Measurements from ENCODE around the gene OGG1. TPM values are rescaled to one million over a fixed set of nuclear protein-coding genes. Genes with fewer than 3 reads are reported as not detected.

Gene OGG1
- total and polyA plus RNA-seq, 10 of the 15 experiments (the other 5 are each of a cell fraction or from before 2014, with no cell fraction given): 4.8 to 38.8 (median 27.2) TPM

- Histone ChIP-seq H3K36me3 (ENCODE audit: control insufficient read depth in 2 of 2, insufficient read depth in 2 of 2, low read length in 1 of 2) (peaks cover 13 to 27% of the 10 kb centered on the region in 2 experiments), H3K4me2 (ENCODE audit: control insufficient read depth, insufficient read depth) (peak overlapping the region; percentile 36), H3K4me3 (peak overlapping the region; percentile 89; the same call in 1 of the 2 replicates), H3K27ac (ENCODE audit: control insufficient read depth, insufficient read depth) (peak overlapping the region; percentile 45), H4K20me1 (ENCODE audit: control insufficient read depth, insufficient read depth) (peaks cover 6% of the 10 kb centered on the region), H3K9ac (ENCODE audit: control insufficient read depth, insufficient read depth, low read length) (peak overlapping the region; percentile 97; the same call in 1 of the 2 replicates), H2AFZ (ENCODE audit: control insufficient read depth, low read depth, low read length) (no peak overlapping the region), H3K27me3 (replicated peaks in 1 of 2; ENCODE audit: control insufficient read depth in 2 of 2, insufficient read depth in 2 of 2, low read length in 1 of 2) (no peaks in the 10 kb centered on the region), H3K4me1 (ENCODE audit: control insufficient read depth, insufficient read depth, low read length) (peaks cover 14% of the 10 kb centered on the region), H3K9me3 (replicated peaks; ENCODE audit: control insufficient read depth, insufficient read depth, low read length) (no peaks in the 10 kb centered on the region), H3K79me2 (ENCODE audit: control insufficient read depth, insufficient read depth, low read length) (peaks cover 68% of the 10 kb centered on the region)
- ChIA-PET SMC1A (ENCODE audit: uncharacterized antibody, unreplicated experiment) (interaction anchor here (0.7 to 2.1 kb wide), 12 partner anchors 9 to 291 kb away, joined by 3 to 7 read pairs (median 3); no protein-coding TSS in a partner anchor), CTCF (interaction anchor here (0.6 to 1.4 kb wide), 6 partner anchors 9 to 292 kb away, joined by 3 to 6 read pairs (median 4); no protein-coding TSS in a partner anchor), RAD21 (ENCODE audit: unreplicated experiment) (interaction anchor here (0.7 to 1.8 kb wide), 5 partner anchors 13 to 137 kb away, joined by 3 to 5 read pairs (median 5); partner anchors contain the start of gene OGG1), POLR2A (interaction anchor here (0.5 to 2.8 kb wide), 4 partner anchors 13 to 134 kb away, joined by 3 to 19 read pairs (median 4); partner anchors contain the start of gene BRPF1)
- no peak for FAIRE-seq
- intact Hi-C loops (cut with micrococcal nuclease; ENCODE audit: unreplicated experiment): no loop called here
- DNase-seq (ENCODE audit: low read depth, low spot score): peak; percentile 42
- ATAC-seq: peak; percentile 31
- WGBS (ENCODE audit: insufficient coverage, insufficient replicate concordance, low lambda C conversion rate, missing lambda C conversion rate): 17% methylated on average over 5 of the region's 5 CpGs
- BruUV-seq (replicated peaks): no TSS peak
- in situ Hi-C loops (cut with MboI): no loop called here
- TF ChIP-seq, protein P1, sequence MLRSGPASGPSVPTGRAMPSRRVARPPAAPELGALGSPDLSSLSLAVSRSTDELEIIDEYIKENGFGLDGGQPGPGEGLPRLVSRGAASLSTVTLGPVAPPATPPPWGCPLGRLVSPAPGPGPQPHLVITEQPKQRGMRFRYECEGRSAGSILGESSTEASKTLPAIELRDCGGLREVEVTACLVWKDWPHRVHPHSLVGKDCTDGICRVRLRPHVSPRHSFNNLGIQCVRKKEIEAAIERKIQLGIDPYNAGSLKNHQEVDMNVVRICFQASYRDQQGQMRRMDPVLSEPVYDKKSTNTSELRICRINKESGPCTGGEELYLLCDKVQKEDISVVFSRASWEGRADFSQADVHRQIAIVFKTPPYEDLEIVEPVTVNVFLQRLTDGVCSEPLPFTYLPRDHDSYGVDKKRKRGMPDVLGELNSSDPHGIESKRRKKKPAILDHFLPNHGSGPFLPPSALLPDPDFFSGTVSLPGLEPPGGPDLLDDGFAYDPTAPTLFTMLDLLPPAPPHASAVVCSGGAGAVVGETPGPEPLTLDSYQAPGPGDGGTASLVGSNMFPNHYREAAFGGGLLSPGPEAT (IDR thresholded peaks at IDR 0.05; ENCODE audit: low read depth): peak; percentile 45; the same call in 1 of the 2 replicates
- TF ChIP-seq YY1 (IDR thresholded peaks at IDR 0.05; ENCODE audit: low read depth, low read length) (peak; percentile 40; the same call in 1 of the 2 replicates), IKZF2 (IDR thresholded peaks at IDR 0.05) (peak in 1 of 2 experiments; percentile 50; a peak in 2 of 4 replicates), E2F4 (IDR thresholded peaks at IDR 0.05; ENCODE audit: low read depth, low read length) (no peak), MEF2A (IDR thresholded peaks at IDR 0.05; ENCODE audit: insufficient read depth, low read depth, low read length) (0 out of 2 replicates have a peak, but pooled peaks have one; percentile 26), PAX5 (IDR thresholded peaks at IDR 0.05; ENCODE audit: borderline replicate concordance, low read depth, low read length) (no peak), SKIL (IDR thresholded peaks at IDR 0.05; ENCODE audit: low read depth, poor library complexity, severe bottlenecking) (peak; percentile 28), SRF (IDR thresholded peaks at IDR 0.05; ENCODE audit: low read depth in 2 of 2, low read length in 2 of 2) (0 out of 4 replicates have a peak, but pooled peaks of 1 of the 2 experiments have one; percentile 28), NBN (IDR thresholded peaks at IDR 0.05) (0 out of 2 replicates have a peak, but pooled peaks have one; percentile 26), ASH2L (IDR thresholded peaks at IDR 0.05; ENCODE audit: borderline replicate concordance, low read depth) (no peak), MXI1 (IDR thresholded peaks at IDR 0.05; ENCODE audit: low read depth, low read length) (0 out of 2 replicates have a peak, but pooled peaks have one; percentile 32), EED (IDR thresholded peaks at IDR 0.05; ENCODE audit: low read depth) (peak; percentile 67; the same call in 1 of the 2 replicates), ESRRA (IDR thresholded peaks at IDR 0.05; ENCODE audit: low read length) (no peak), IKZF1 (conservative IDR thresholded peaks at IDR 0.05) (peak; percentile 52), SPI1 (IDR thresholded peaks at IDR 0.05; ENCODE audit: borderline replicate concordance, insufficient read depth, low read depth, low read length) (peak; percentile 79; the same call in 1 of the 2 replicates), IRF4 (IDR thresholded peaks at IDR 0.05; ENCODE audit: low read depth, low read length) (0 out of 2 replicates have a peak, but pooled peaks have one; percentile 39), MLLT1 (IDR thresholded peaks at IDR 0.05) (0 out of 2 replicates have a peak, but pooled peaks have one; percentile 11)
These were observed 45.5 kb downstream of the OGG1 start for GRCh38 chr3:9795207-9795606.

Measured in GM12878 (cell line).